GM21619 (cell line): ENCODE results near the gene DNMT3A.

Experiments
- ATAC-seq: cut with Tn5 transposase; IDR thresholded peaks from one replicate; pipeline ENCODE4 v1.9.1; 2021; ENCODE audit not compliant: unreplicated experiment

Gene DNMT3A

DNA sequence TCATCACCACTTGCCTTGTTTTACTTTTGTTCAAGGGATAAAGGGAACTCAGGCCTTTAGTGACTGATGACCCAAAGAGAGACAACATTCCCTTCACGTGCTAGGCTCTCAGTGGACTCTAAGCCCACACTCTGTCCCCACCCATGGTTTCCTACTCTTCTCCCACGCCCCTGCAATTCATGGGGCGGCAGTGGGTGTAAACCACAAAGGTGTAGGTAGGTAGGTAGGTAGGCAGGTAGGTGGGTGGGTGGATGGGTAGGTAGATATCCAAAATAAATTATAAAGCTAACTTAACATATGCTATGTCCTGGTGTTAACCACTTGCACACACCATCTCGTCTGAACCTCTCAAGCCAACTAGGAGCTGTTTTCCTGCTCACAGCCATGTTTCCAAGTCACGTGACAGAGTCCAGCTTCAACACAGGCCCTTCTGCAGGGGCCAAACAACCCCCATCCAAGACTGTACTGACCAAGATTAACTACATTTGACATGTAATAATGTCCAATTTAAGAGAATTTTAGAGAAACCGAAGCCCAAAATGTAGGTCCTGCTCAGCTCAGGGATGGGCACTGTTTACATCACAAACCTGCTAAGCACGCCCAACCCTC lies 33.7 kb downstream of the DNMT3A start:
- no peak for ATAC-seq

DNA sequence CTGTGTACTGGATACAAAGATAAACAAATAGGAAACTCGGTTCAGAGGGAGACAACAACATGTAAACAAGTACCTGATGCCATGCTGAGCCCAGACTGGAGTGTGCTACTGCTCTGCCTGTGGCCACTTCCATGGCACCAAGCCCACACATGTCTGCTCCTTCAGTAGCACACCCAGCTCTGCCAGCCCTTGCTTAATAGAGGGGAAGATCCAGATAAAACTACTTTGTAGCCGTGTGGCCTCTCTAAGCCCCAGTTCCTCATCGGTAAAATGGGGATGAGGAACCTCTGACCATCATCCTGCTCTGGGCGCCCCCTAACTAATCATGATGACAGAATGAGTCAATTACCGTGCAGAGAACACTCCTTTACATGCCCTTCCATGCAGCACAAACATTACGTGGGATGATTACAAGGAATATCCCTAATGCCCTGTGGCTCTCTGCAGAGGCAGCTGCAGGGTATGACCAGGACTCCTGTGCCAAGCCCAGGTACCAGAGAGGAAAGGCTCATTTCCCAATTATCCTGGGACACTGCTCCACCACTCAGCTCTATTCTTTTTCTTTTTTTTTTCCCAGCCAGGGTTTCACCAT lies 34.9 kb downstream of the DNMT3A start:
- ATAC-seq: no peak

DNA sequence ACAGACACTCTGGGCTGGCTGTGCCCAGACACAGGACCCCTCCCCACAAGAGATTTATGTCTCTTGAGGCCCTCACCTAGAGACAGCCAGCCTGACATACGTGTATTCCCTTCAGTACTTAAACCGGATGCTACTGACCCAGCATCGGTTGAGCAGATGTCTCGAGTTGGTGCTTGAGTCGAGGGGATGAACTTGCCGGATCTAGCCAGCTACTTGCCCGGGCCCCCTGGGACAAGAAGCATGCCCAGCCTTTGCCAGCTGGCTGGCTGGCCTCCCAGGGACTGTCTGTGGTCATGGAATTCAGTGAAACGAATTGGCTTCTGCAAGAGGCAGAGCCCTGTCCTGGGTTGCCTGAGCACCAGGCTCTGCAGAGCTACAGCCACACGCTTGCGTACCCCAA lies 36.0 kb downstream of the DNMT3A start:
- ATAC-seq: no peak

DNA sequence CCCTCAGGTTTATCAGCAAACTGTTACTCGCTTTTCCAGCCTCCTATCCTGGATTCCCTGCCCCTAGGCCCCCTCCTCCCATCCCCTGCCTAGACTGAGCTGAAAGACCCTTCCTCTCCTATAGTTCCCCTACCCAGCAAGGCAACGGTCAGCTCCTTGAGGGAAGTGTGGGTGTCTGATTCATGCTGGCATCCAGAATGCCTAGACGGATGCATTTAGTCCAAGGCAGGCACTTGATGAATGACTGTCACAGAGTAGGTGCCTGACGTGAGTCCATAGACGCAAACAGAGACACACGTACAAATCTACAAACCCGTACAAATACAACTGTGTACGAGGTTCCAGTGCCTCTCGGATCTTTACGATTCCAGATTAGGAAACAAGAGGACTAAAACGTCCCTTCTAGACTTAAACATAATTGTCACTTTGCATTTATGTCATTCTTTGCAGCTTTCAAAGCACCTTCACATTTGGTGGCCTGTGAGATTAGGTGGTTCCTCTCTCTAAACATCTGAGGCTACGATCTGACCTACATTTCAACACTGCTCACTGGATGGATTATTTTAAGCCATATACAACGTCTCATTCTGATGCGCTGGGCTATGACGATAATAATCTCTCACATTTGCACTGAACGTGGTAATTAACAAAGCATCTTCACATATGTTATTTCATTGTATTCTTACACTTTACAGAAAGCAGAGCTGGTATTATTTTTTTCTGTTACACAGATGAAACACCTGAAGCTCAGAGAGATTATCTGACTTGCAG lies 36.7 kb downstream of the DNMT3A start:
- no peak for ATAC-seq

GRCh38 chr2:25304321-25304720 lies 37.4 kb downstream of the DNMT3A start:
- ATAC-seq: no peak

DNA sequence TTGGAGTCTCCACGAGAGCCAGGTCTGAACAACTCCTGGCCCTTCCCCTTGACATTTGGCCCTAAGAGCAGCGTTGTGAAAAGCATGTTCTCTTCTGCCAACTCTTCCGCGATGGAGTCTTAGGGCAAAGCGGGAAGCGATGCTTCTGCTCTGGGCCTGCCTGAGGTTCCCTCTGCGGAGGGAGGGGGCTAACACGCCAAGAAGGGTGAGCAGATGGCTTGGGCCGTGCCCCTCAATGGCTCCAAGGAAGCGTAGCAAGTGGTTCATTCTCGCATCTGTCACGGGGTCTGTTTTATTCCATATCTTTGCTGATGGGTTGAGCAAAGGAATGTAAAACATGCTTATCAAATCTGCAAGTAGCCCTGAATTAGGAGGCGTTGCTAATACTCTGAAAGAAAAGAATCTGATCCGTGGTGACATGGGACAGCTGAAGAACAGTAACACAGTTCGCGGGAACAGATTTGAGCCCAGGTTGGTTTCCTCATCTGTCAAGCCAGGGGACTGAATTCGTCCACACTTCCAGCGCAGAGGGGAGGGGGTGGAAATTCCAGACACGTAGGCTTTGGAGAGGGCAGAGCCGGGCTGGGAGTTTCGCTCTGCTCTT lies 38.0 kb downstream of the DNMT3A start:
- ATAC-seq: no peak

GRCh38 chr2:25302758-25303375 lies 38.9 kb downstream of the DNMT3A start:
- ATAC-seq: no peak

DNA sequence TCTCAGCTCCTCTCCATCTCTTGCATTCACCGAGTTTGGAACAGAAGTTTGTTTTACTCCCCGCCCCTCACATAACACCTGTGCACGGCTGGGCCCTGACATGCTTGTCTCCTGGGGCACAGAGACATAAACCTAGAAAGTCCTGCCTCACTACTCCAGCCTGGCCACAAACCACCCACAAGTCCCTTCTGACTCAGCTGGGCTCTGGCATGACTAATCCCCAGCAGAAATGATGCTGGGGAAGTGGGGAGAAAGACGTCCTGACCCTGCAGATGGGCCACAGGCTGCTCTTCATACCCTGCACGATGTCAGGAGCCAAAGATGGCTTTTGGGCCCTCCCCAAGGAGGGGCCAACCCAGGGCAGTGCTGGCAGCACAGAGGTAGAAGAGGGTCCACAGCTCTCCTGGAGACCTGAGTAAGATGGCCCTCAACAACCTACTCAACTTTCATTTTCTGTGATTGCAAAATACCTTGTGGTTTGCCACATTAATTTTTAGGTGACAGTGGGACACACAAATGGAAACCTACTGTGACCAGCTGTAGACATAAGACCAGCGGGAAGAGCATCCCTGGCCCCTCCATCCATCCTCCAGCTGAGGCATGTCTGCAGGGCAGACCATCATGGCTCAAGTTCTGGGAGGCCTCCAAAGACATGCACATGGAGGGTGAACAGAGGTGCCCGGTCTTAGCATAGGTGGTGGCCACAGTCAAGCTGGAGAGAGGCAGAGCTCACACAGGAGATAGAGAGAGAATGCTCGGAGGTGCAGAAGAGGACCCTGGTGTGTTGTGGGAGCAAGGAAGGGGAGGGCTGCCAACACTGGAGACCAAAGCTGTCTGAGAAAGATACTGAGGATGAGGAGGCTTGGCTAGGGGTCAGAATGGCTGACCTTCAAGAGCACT lies 40.0 kb downstream of the DNMT3A start:
- ATAC-seq: peak; percentile 94

GRCh38 chr2:25300001-25300400 lies 41.7 kb downstream of the DNMT3A start:
- no peak for ATAC-seq

- ATAC-seq: no peak
These were observed 42.8 kb downstream of the DNMT3A start for GRCh38 chr2:25298776-25299431.

DNA sequence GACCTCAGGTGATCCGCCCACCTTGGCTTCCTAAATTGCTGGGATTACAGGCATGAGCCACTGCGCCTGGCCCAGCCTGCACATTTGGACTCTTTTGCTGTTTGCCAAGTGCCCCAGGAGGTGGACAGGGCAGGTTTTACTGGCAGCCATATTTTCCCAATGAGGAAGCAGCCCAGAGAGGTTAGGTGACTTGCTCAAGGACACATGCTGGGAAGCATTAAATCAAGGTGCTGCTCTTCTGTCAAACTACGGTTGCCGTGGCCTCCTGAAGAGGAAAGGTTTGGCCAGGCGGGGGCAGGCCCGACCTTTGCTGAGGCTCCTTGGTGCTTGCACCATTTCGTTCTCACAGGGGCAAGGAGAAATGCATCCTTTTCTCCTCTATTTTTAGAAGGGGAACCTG lies 44.0 kb downstream of the DNMT3A start:
- no peak for ATAC-seq

- no peak for ATAC-seq
These were observed 46.1 kb downstream of the DNMT3A start for GRCh38 chr2:25295621-25296020.

- ATAC-seq: peak; percentile 80
These were observed 46.9 kb downstream of the DNMT3A start for GRCh38 chr2:25294573-25295462.

DNA sequence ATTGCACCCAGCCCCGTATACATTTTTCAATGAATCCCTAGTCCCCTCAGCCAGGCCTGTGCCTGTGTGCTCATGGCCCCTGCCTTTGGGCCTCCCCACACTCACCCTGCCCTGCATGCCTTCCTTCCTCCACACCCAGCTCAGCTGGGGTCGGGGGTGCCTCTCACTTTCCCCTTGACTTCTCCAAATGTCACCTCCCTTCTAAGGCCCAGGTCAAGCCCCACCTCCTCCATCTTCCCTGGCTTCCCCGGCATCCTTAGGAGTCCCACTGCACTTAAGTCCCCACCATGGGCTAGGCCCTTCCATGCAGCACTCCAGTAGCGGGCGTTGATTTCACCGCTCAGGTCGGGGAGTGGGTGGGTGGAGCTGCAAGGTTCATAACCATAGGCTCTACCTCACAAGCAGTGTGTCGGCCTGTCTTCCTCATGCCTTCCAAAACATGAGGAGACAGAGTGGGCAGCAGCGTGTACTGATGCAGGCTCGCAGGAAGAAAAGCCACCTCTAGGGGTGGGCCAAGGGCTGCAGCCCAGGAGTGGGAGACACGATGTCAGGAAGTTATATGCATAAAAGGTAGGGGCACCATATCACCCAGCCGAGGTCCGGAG lies 47.7 kb downstream of the DNMT3A start:
- peak; percentile 12 for ATAC-seq

DNA sequence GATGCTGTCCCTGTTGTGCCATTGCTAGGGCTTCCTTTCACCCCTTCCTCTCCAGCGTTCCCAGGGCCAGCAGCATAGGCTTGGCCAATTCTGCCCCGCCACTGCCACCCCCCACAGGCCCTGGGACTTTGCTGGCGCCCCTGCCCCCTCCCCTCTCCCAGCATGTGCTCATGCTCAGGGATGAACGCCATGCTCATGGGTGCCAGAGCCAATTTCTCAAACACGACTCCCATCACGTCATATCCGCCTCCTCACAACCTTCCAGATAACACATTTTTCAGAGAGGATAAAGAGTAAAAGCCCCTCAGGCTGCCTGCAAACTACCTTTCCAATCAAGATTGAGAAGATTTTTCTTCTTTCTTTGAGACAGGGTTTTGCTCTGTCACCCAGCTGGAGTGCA lies 48.6 kb downstream of the DNMT3A start:
- ATAC-seq: no peak

DNA sequence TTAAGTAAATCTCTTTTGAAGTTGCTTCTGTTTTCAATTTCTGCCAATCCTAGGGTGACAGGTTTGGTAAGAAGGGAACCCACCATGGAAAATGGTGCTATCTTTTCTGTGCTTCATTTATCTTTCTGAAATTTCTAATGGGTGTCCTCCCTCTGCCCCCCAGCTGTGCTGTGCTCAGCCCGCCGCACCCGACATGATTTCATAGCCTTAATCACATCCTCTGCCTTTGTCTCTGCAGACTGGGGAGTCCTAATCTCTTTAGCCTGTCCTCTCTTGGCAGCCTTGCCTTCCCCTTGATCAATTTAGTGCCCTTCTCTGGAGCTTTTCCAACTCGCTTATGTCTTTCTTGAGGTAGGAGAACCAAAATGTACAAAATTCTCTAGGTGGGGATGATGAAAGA lies 49.3 kb downstream of the DNMT3A start:
- ATAC-seq: no peak

DNA sequence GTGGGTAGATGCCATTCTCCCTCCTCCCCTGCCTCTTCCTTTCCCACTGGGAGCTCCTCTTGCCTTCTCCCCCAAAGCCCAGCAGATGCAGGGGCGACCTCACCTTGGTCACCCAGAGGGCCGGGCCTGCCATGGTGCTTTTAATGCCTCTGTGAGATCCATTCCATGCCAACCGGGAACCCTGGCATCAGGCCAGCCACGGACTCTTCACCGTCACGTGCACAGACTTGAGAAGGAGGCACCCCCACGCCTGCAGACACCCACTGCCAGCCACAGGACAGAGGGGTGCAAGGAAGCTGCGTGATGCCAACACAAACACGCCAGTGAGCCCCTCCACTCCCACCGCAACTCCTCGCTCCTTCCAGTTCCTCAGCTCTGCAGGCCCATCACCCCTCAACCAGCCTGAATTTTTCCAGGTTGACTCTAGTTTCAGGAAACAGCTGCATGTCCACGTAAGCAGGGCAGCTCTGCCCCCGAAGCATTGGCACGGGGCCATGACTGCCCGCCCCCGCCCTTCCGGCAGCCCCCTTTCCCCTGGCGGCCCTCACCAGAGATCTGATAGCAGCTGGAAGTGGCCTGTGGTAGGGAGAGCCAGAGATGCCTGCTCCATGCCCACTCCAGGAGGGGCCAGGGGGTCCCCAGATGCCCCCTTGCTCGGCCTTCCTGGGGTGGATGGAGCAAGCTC lies 50.8 kb downstream of the DNMT3A start:
- ATAC-seq: no peak
